Neural cell (in vitro differentiated cells): ENCODE measurements around the gene NAAA.

Experiments used
- EP300 ChIP-seq: fragments of 450-650 bp; conservative IDR thresholded peaks from 2 replicates; pipeline ENCODE4 v1.6.1; 2014; ENCODE audit warnings: antibody characterized with exemption, mild to moderate bottlenecking, moderate library complexity; ENCODE audit not compliant: poor library complexity, severe bottlenecking
- EZH2 ChIP-seq: fragments of 200-600, 300-800 bp; shearing (Covaris generic), sonication (generic); IDR thresholded peaks from 2 replicates; pipeline ENCODE4 v1.6.1; 2014; ENCODE audit warnings: antibody characterized with exemption, low read length, borderline replicate concordance, mild to moderate bottlenecking; ENCODE audit not compliant: insufficient read depth, poor library complexity, severe bottlenecking
- MXI1 ChIP-seq: fragments of 450-650 bp; conservative IDR thresholded peaks from 2 replicates; pipeline ENCODE4 v1.6.1; 2014; ENCODE audit warnings: antibody characterized with exemption, mild to moderate bottlenecking; ENCODE audit not compliant: poor library complexity, severe bottlenecking
- RAD21 ChIP-seq: fragments of 450-650 bp; conservative IDR thresholded peaks from 2 replicates; pipeline ENCODE4 v1.6.1; 2014; ENCODE audit warnings: antibody characterized with exemption, mild to moderate bottlenecking, moderate library complexity
- SMC3 ChIP-seq: fragments of 450-650 bp; conservative IDR thresholded peaks from 2 replicates; pipeline ENCODE4 v1.6.1; 2014; ENCODE audit warnings: antibody characterized with exemption, mild to moderate bottlenecking, moderate library complexity; ENCODE audit not compliant: poor library complexity
- TAF1 ChIP-seq: IDR thresholded peaks from 2 replicates; pipeline ENCODE4 v1.6.1; 2012; ENCODE audit warnings: low read depth
- TF ChIP-seq, protein P1 (sequence below): fragments of 450-650 bp; IDR thresholded peaks from 2 replicates; pipeline ENCODE4 v1.5.1; 2014; ENCODE audit warnings: antibody characterized with exemption, mild to moderate bottlenecking, moderate library complexity; ENCODE audit not compliant: poor library complexity, severe bottlenecking
- TF ChIP-seq, protein P2 (sequence below): IDR thresholded peaks from 2 replicates; pipeline ENCODE4 v1.6.1; 2012; ENCODE audit warnings: borderline replicate concordance

DNA sequence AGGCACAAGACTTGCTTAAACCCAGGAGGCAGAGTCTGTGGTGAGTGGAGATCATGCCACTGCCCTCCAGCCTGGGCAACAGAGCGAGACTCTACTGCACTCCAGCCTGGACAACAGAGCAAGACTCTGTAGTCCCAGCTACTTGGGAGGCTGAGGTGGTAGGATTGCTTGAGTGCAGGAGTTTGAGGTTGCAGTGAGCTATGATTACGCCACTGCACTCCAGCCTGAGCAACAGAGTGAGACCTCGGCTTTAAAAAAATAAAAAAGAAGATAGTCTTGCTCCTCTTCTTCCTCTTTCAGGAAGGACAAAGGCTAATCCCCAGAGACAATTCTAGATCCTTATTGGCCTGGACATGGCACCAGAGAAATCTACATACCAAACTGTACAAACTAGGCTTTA, 32.8 kb downstream of the NAAA start:
- TF ChIP-seq, protein P1, sequence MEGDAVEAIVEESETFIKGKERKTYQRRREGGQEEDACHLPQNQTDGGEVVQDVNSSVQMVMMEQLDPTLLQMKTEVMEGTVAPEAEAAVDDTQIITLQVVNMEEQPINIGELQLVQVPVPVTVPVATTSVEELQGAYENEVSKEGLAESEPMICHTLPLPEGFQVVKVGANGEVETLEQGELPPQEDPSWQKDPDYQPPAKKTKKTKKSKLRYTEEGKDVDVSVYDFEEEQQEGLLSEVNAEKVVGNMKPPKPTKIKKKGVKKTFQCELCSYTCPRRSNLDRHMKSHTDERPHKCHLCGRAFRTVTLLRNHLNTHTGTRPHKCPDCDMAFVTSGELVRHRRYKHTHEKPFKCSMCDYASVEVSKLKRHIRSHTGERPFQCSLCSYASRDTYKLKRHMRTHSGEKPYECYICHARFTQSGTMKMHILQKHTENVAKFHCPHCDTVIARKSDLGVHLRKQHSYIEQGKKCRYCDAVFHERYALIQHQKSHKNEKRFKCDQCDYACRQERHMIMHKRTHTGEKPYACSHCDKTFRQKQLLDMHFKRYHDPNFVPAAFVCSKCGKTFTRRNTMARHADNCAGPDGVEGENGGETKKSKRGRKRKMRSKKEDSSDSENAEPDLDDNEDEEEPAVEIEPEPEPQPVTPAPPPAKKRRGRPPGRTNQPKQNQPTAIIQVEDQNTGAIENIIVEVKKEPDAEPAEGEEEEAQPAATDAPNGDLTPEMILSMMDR: no peak
- no peak for TF ChIP-seq TAF1
- no peak for TF ChIP-seq EP300
- TF ChIP-seq, protein P2, sequence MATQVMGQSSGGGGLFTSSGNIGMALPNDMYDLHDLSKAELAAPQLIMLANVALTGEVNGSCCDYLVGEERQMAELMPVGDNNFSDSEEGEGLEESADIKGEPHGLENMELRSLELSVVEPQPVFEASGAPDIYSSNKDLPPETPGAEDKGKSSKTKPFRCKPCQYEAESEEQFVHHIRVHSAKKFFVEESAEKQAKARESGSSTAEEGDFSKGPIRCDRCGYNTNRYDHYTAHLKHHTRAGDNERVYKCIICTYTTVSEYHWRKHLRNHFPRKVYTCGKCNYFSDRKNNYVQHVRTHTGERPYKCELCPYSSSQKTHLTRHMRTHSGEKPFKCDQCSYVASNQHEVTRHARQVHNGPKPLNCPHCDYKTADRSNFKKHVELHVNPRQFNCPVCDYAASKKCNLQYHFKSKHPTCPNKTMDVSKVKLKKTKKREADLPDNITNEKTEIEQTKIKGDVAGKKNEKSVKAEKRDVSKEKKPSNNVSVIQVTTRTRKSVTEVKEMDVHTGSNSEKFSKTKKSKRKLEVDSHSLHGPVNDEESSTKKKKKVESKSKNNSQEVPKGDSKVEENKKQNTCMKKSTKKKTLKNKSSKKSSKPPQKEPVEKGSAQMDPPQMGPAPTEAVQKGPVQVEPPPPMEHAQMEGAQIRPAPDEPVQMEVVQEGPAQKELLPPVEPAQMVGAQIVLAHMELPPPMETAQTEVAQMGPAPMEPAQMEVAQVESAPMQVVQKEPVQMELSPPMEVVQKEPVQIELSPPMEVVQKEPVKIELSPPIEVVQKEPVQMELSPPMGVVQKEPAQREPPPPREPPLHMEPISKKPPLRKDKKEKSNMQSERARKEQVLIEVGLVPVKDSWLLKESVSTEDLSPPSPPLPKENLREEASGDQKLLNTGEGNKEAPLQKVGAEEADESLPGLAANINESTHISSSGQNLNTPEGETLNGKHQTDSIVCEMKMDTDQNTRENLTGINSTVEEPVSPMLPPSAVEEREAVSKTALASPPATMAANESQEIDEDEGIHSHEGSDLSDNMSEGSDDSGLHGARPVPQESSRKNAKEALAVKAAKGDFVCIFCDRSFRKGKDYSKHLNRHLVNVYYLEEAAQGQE: no peak
- TF ChIP-seq MXI1: no peak
- TF ChIP-seq SMC3: no peak
- no peak for TF ChIP-seq RAD21
- TF ChIP-seq EZH2: no peak
